Measurements from ENCODE around the gene OLIG2. TPM values are rescaled to one million over a fixed set of nuclear protein-coding genes. Genes with fewer than 3 reads are reported as not detected.

Gene OLIG2
- total RNA-seq, 1 donor from 2014 or later, result 21.4 TPM

DNA sequence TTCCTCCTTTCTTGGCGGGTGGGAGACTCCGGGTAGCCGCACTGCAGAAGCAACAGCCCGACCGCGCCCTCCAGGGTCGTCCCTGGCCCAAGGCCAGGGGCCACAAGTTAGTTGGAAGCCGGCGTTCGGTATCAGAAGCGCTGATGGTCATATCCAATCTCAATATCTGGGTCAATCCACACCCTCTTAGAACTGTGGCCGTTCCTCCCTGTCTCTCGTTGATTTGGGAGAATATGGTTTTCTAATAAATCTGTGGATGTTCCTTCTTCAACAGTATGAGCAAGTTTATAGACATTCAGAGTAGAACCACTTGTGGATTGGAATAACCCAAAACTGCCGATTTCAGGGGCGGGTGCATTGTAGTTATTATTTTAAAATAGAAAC lies 2.5 kb downstream of the OLIG2 start:
- TF ChIP-seq, protein P1, sequence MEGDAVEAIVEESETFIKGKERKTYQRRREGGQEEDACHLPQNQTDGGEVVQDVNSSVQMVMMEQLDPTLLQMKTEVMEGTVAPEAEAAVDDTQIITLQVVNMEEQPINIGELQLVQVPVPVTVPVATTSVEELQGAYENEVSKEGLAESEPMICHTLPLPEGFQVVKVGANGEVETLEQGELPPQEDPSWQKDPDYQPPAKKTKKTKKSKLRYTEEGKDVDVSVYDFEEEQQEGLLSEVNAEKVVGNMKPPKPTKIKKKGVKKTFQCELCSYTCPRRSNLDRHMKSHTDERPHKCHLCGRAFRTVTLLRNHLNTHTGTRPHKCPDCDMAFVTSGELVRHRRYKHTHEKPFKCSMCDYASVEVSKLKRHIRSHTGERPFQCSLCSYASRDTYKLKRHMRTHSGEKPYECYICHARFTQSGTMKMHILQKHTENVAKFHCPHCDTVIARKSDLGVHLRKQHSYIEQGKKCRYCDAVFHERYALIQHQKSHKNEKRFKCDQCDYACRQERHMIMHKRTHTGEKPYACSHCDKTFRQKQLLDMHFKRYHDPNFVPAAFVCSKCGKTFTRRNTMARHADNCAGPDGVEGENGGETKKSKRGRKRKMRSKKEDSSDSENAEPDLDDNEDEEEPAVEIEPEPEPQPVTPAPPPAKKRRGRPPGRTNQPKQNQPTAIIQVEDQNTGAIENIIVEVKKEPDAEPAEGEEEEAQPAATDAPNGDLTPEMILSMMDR (IDR thresholded peaks at IDR 0.05; ENCODE audit: partially characterized antibody, unreplicated experiment), result no peak
- DNase-seq, result no peak
- H3K9me3 Mint-ChIP-seq (ENCODE audit: unreplicated experiment), result peaks cover 24% of the 10 kb centered on the region
- H3K36me3 Mint-ChIP-seq (ENCODE audit: unreplicated experiment), result no peaks in the 10 kb centered on the region
- H3K4me1 Mint-ChIP-seq (ENCODE audit: low read depth, unreplicated experiment), result peaks cover 26% of the 10 kb centered on the region
- peaks cover 34% of the 10 kb centered on the region for H3K27me3 Mint-ChIP-seq (ENCODE audit: unreplicated experiment)
- H3K27ac Mint-ChIP-seq (ENCODE audit: unreplicated experiment), result peak overlapping the region; percentile 64
- peak overlapping the region; percentile 83 for H3K4me3 Mint-ChIP-seq (ENCODE audit: unreplicated experiment)

DNA sequence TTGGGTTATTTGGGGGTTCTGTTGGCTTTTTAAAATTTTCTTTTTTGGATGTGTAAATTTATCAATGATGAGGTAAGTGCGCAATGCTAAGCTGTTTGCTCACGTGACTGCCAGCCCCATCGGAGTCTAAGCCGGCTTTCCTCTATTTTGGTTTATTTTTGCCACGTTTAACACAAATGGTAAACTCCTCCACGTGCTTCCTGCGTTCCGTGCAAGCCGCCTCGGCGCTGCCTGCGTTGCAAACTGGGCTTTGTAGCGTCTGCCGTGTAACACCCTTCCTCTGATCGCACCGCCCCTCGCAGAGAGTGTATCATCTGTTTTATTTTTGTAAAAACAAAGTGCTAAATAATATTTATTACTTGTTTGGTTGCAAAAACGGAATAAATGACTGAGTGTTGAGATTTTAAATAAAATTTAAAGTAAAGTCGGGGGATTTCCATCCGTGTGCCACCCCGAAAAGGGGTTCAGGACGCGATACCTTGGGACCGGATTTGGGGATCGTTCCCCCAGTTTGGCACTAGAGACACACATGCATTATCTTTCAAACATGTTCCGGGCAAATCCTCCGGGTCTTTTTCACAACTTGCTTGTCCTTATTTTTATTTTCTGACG lies 3.1 kb downstream of the OLIG2 start:
- peaks cover 32% of the 10 kb centered on the region for H3K27me3 Mint-ChIP-seq (ENCODE audit: unreplicated experiment)
- peak; percentile 49 for DNase-seq
- peaks cover 24% of the 10 kb centered on the region for H3K9me3 Mint-ChIP-seq (ENCODE audit: unreplicated experiment)
- peaks cover 25% of the 10 kb centered on the region for H3K4me1 Mint-ChIP-seq (ENCODE audit: low read depth, unreplicated experiment)
- TF ChIP-seq, protein P1 (IDR thresholded peaks at IDR 0.05; ENCODE audit: partially characterized antibody, unreplicated experiment), result no peak
- peak overlapping the region; percentile 78 for H3K27ac Mint-ChIP-seq (ENCODE audit: unreplicated experiment)
- H3K4me3 Mint-ChIP-seq (ENCODE audit: unreplicated experiment), result peak overlapping the region; percentile 83
- H3K36me3 Mint-ChIP-seq (ENCODE audit: unreplicated experiment), result no peaks in the 10 kb centered on the region

GRCh38 chr21:33029385-33029921 lies 3.7 kb downstream of the OLIG2 start:
- H3K27me3 Mint-ChIP-seq (ENCODE audit: unreplicated experiment), result peaks cover 30% of the 10 kb centered on the region
- TF ChIP-seq, protein P1 (IDR thresholded peaks at IDR 0.05; ENCODE audit: partially characterized antibody, unreplicated experiment), result no peak

GRCh38 chr21:33029975-33030461 lies 4.3 kb downstream of the OLIG2 start:
- Mint-ChIP-seq H3K36me3 (ENCODE audit: unreplicated experiment) (peaks cover 5% of the 10 kb centered on the region), H3K9me3 (ENCODE audit: unreplicated experiment) (peaks cover 20% of the 10 kb centered on the region), H3K4me3 (ENCODE audit: unreplicated experiment) (peak overlapping the region; percentile 83), H3K4me1 (ENCODE audit: low read depth, unreplicated experiment) (peaks cover 23% of the 10 kb centered on the region), H3K27me3 (ENCODE audit: unreplicated experiment) (peaks cover 28% of the 10 kb centered on the region), H3K27ac (ENCODE audit: unreplicated experiment) (no peak overlapping the region)
- peak; percentile 30 for DNase-seq
- TF ChIP-seq, protein P1 (IDR thresholded peaks at IDR 0.05; ENCODE audit: partially characterized antibody, unreplicated experiment), result no peak

More at GRCh38 chr21:33029385-33029921, 3.7 kb downstream of the OLIG2 start:
- Mint-ChIP-seq H3K4me3 (ENCODE audit: unreplicated experiment) (peak overlapping the region; percentile 83), H3K9me3 (ENCODE audit: unreplicated experiment) (peaks cover 20% of the 10 kb centered on the region), H3K27ac (ENCODE audit: unreplicated experiment) (peak overlapping the region; percentile 3), H3K36me3 (ENCODE audit: unreplicated experiment) (peaks cover 3% of the 10 kb centered on the region), H3K4me1 (ENCODE audit: low read depth, unreplicated experiment) (peaks cover 23% of the 10 kb centered on the region)
- peak; percentile 39 for DNase-seq

DNA sequence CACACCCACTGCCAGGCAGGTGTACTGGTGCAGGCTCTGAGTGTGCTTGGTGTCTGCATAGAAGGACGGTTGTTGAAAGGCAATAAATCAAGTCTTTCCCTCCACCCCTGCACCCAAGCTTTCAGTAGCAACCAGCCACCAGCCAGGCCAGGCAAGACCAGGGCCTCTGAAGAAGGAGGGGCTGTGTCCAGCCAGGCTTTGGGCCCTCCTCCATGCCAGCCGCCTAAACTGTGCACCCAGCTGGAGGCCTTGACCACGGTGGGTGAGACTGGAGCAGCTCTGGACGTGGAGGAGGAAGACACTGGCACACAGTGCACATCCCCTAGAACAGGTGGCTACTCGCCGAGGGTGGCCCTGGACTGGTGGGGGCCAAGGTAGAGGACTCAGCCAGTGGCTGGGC lies 4.9 kb downstream of the OLIG2 start:
- Mint-ChIP-seq H3K4me1 (ENCODE audit: low read depth, unreplicated experiment) (peaks cover 23% of the 10 kb centered on the region), H3K9me3 (ENCODE audit: unreplicated experiment) (peaks cover 21% of the 10 kb centered on the region), H3K27ac (ENCODE audit: unreplicated experiment) (no peak overlapping the region), H3K4me3 (ENCODE audit: unreplicated experiment) (peak overlapping the region; percentile 30), H3K36me3 (ENCODE audit: unreplicated experiment) (peaks cover 5% of the 10 kb centered on the region), H3K27me3 (ENCODE audit: unreplicated experiment) (peaks cover 30% of the 10 kb centered on the region)
- DNase-seq, result no peak
- TF ChIP-seq, protein P1 (IDR thresholded peaks at IDR 0.05; ENCODE audit: partially characterized antibody, unreplicated experiment), result no peak

Data from glutamatergic neuron (in vitro differentiated cells).